H1 (cell line): ENCODE results near the gene PCDHGA3. TPM values are rescaled to one million over a fixed set of nuclear protein-coding genes. Genes with fewer than 3 reads are reported as not detected.

Source experiments
- ATF3 ChIP-seq: IDR thresholded peaks from 2 replicates; pipeline ENCODE4 v1.6.1; 2011; ENCODE audit warnings: low read depth, mild to moderate bottlenecking, low read length; ENCODE audit not compliant: insufficient read depth
- BRCA1 ChIP-seq: IDR thresholded peaks from 2 replicates; pipeline ENCODE4 v1.6.1; 2012; ENCODE audit warnings: low read depth, low read length, improper control_type of control experiment
- CBX8 ChIP-seq: fragments of 300-800, 300-1000 bp; sonication (generic); IDR thresholded peaks from 2 replicates; pipeline ENCODE4 v1.7.1; 2016; ENCODE audit warnings: low read depth, low read length, borderline replicate concordance
- CTBP2 ChIP-seq: IDR thresholded peaks from 2 replicates; pipeline ENCODE4 v1.7.0; 2011; ENCODE audit warnings: borderline replicate concordance, mild to moderate bottlenecking, moderate library complexity, mixed read lengths, low read length; ENCODE audit not compliant: insufficient read depth, insufficient read length
- GABPA ChIP-seq: IDR thresholded peaks from 2 replicates; pipeline ENCODE4 v1.6.1; 2011; ENCODE audit warnings: mild to moderate bottlenecking, low read length, moderate library complexity, borderline replicate concordance; ENCODE audit not compliant: insufficient read depth
- GTF2F1 ChIP-seq: IDR thresholded peaks from 2 replicates; pipeline ENCODE4 v1.6.1; 2012; ENCODE audit warnings: low read depth, low read length, improper control_type of control experiment, borderline replicate concordance
- HDAC2 ChIP-seq, 2 experiments: fragments of 300-600 bp in 1 of 2; sonication (generic) in 1 of 2; IDR thresholded peaks; 2 replicates each; pipeline ENCODE4 v1.6.1; 2011 to 2012; ENCODE audit warnings: low read depth in 2 of 2, low read length in 2 of 2, mild to moderate bottlenecking in 2 of 2, moderate library complexity in 2 of 2, borderline replicate concordance in 1 of 2, inconsistent platforms in 1 of 2
- KDM4A ChIP-seq: IDR thresholded peaks from one replicate; pipeline ENCODE4 v1.7.1; 2012; ENCODE audit warnings: low read depth, mild to moderate bottlenecking, moderate library complexity, low read length, inconsistent platforms; ENCODE audit not compliant: severe bottlenecking
- RAD21 ChIP-seq, 2 experiments: IDR thresholded peaks in 1 of 2; conservative IDR thresholded peaks in 1 of 2; 2 replicates each; pipeline ENCODE4 v1.6.1; 2011; ENCODE audit warnings: low read depth in 2 of 2, low read length in 2 of 2, improper control_type of control experiment in 1 of 2, inconsistent platforms in 1 of 2, mild to moderate bottlenecking in 1 of 2, moderate library complexity in 1 of 2
- RNF2 ChIP-seq: fragments of 200-900, 300-1000 bp; sonication (generic); IDR thresholded peaks from 2 replicates; pipeline ENCODE4 v1.7.1; 2016; ENCODE audit warnings: borderline replicate concordance, low read depth, mild to moderate bottlenecking, antibody characterized with exemption, low read length; ENCODE audit not compliant: poor library complexity, severe bottlenecking; ENCODE audit errors: missing control alignments
- SIX5 ChIP-seq: IDR thresholded peaks from 2 replicates; pipeline ENCODE4 v1.6.1; 2011; ENCODE audit warnings: mild to moderate bottlenecking, low read depth, low read length
- SP2 ChIP-seq: IDR thresholded peaks from 2 replicates; pipeline ENCODE4 v1.6.1; 2012; ENCODE audit warnings: mild to moderate bottlenecking, low read length, inconsistent platforms
- SP4 ChIP-seq: IDR thresholded peaks from 2 replicates; pipeline ENCODE4 v1.6.1; 2012; ENCODE audit warnings: low read length, inconsistent platforms
- SRF ChIP-seq: IDR thresholded peaks from 2 replicates; pipeline ENCODE4 v1.6.1; 2011; ENCODE audit warnings: mild to moderate bottlenecking, low read depth, low read length, moderate library complexity
- SUZ12 ChIP-seq: fragments of 200-600 bp; sonication (generic); IDR thresholded peaks from 2 replicates; pipeline ENCODE4 v1.6.1; 2012; ENCODE audit warnings: mild to moderate bottlenecking, inconsistent platforms, low read length, moderate library complexity, mixed read lengths
- TCF12 ChIP-seq: IDR thresholded peaks from 2 replicates; pipeline ENCODE4 v1.6.1; 2011; ENCODE audit warnings: low read depth, mild to moderate bottlenecking, low read length
- TEAD4 ChIP-seq: IDR thresholded peaks from 2 replicates; pipeline ENCODE4 v1.6.1; 2012; ENCODE audit warnings: low read depth, low read length, inconsistent platforms, mixed read lengths
- YY1 ChIP-seq: IDR thresholded peaks from 2 replicates; pipeline ENCODE4 v1.6.1; 2011; ENCODE audit warnings: low read depth, mild to moderate bottlenecking, low read length
- ZNF274 ChIP-seq: IDR thresholded peaks from 2 replicates; pipeline ENCODE4 v1.7.0; 2012; ENCODE audit warnings: low read length, borderline replicate concordance; ENCODE audit errors: extremely low read depth
- polyA plus RNA-seq, 7 experiments: library from polyadenylated mRNA; depleted of rRNA in 3 of 7; stranded (reverse) in 5 of 7; unstranded in 2 of 7; fragments of >200 nt in 5 of 7; fragments of 200-250 nt in 2 of 7; gene quantifications; 1 replicate in 5 of 7; 2 replicates in 1 of 7; 4 replicates in 1 of 7; pipeline versions ENCODE4 v1.2.1 to v1.2.3, GENCODE V29; 2011 to 2013; ENCODE audit warnings: missing spikeins in 2 of 7, mixed read lengths in 2 of 7
- total RNA-seq: library from RNA; stranded (reverse); fragmentation: NEBNext Ultra II Directional; extraction: Animal tissue kit (Norgen Biotek cat#: 25700); gene quantifications from 2 replicates; pipeline ENCODE4 v1.2.1, GENCODE V29; 2021
- TF ChIP-seq, protein P1 (sequence below), 3 experiments: IDR thresholded peaks; 1 replicate in 2 of 3; 2 replicates in 1 of 3; pipeline versions ENCODE4 v1.5.1 to v1.6.1; 2011; ENCODE audit warnings: low read length in 3 of 3, mild to moderate bottlenecking in 3 of 3, inconsistent platforms in 2 of 3, low read depth in 1 of 3, moderate library complexity in 1 of 3; ENCODE audit not compliant: insufficient read depth in 1 of 3; ENCODE audit errors: control extremely low read depth in 1 of 3

The PCDHGA3 gene
- total and polyA plus RNA-seq, 2 of the 8 experiments (the other 6 are each of a cell fraction or from before 2014, with no cell fraction given): 0.15 to 0.39 TPM

GRCh38 chr5:141338538-141339306 is 4.9 kb upstream of the PCDHGA3 start, which contains the start of gene PCDHGA2 (continued):
- TF ChIP-seq HDAC2 (IDR thresholded peaks at IDR 0.05; ENCODE audit: borderline replicate concordance in 1 of 2, low read depth in 2 of 2, low read length in 2 of 2): no peak
- TF ChIP-seq, protein P1, sequence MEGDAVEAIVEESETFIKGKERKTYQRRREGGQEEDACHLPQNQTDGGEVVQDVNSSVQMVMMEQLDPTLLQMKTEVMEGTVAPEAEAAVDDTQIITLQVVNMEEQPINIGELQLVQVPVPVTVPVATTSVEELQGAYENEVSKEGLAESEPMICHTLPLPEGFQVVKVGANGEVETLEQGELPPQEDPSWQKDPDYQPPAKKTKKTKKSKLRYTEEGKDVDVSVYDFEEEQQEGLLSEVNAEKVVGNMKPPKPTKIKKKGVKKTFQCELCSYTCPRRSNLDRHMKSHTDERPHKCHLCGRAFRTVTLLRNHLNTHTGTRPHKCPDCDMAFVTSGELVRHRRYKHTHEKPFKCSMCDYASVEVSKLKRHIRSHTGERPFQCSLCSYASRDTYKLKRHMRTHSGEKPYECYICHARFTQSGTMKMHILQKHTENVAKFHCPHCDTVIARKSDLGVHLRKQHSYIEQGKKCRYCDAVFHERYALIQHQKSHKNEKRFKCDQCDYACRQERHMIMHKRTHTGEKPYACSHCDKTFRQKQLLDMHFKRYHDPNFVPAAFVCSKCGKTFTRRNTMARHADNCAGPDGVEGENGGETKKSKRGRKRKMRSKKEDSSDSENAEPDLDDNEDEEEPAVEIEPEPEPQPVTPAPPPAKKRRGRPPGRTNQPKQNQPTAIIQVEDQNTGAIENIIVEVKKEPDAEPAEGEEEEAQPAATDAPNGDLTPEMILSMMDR (IDR thresholded peaks at IDR 0.05; ENCODE audit: control extremely low read depth in 1 of 3, insufficient read depth in 1 of 3, low read depth in 1 of 3, low read length in 3 of 3): peak; percentile 10 to 77 (median 60)
- no peak for TF ChIP-seq SP4
- no peak for TF ChIP-seq SUZ12
- no peak for TF ChIP-seq ATF3
- no peak for TF ChIP-seq CBX8
- TF ChIP-seq TCF12: no peak
- no peak for TF ChIP-seq KDM4A
- no peak for TF ChIP-seq SIX5
- no peak for TF ChIP-seq RNF2
- TF ChIP-seq SRF: no peak
- TF ChIP-seq ZNF274: no peak
- TF ChIP-seq GABPA: no peak
- TF ChIP-seq YY1: 0 out of 2 replicates have a peak, but pooled peaks have one; percentile 36
- TF ChIP-seq RAD21 (IDR thresholded peaks at IDR 0.05 in 1 of 2, conservative IDR thresholded peaks at IDR 0.05 in 1 of 2; ENCODE audit: low read depth in 2 of 2, low read length in 2 of 2): peak; percentile 58 to 65
- no peak for TF ChIP-seq BRCA1
- TF ChIP-seq TEAD4: no peak
- TF ChIP-seq GTF2F1: no peak
- no peak for TF ChIP-seq CTBP2
- TF ChIP-seq SP2: no peak
